GM18508 (cell line): ENCODE results near the gene DRGX.

Source experiments
- ATAC-seq: cut with Tn5 transposase; IDR thresholded peaks from one replicate; pipeline ENCODE4 v1.9.1; 2021; ENCODE audit warnings: moderate number of reproducible peaks; ENCODE audit not compliant: insufficient read depth, unreplicated experiment

DRGX gene

GRCh38 chr10:49384268-49384953 is 11.5 kb downstream of the DRGX start:
- ATAC-seq = no peak

- ATAC-seq = no peak
These were observed 12.0 kb downstream of the DRGX start for GRCh38 chr10:49383853-49384252.

- no peak for ATAC-seq
These were observed 13.1 kb downstream of the DRGX start for GRCh38 chr10:49382826-49383225.

GRCh38 chr10:49382226-49382625 is 13.7 kb downstream of the DRGX start:
- no peak for ATAC-seq

- ATAC-seq = no peak
These were observed 14.6 kb downstream of the DRGX start for GRCh38 chr10:49381111-49381900.

GRCh38 chr10:49379596-49380410 is 16.1 kb downstream of the DRGX start:
- no peak for ATAC-seq

- ATAC-seq = no peak
These were observed 18.6 kb downstream of the DRGX start for GRCh38 chr10:49377256-49377655.

GRCh38 chr10:49375611-49376010 is 20.3 kb downstream of the DRGX start:
- ATAC-seq = no peak

GRCh38 chr10:49374740-49375139 is 21.1 kb downstream of the DRGX start:
- ATAC-seq = no peak

- no peak for ATAC-seq
These were observed 22.5 kb downstream of the DRGX start for GRCh38 chr10:49373361-49373760.

GRCh38 chr10:49371967-49372366 is 23.9 kb downstream of the DRGX start:
- no peak for ATAC-seq

GRCh38 chr10:49370326-49371100 is 25.4 kb downstream of the DRGX start:
- no peak for ATAC-seq

- ATAC-seq = no peak
These were observed 26.4 kb downstream of the DRGX start for GRCh38 chr10:49369216-49370162.

- ATAC-seq = no peak
These were observed 27.6 kb downstream of the DRGX start for GRCh38 chr10:49368256-49368655.

- ATAC-seq = no peak
These were observed 28.3 kb downstream of the DRGX start for GRCh38 chr10:49367600-49367999.

GRCh38 chr10:49366460-49366859 is 29.4 kb downstream of the DRGX start:
- no peak for ATAC-seq

GRCh38 chr10:49365675-49366415 is 30.0 kb downstream of the DRGX start:
- ATAC-seq = no peak

- ATAC-seq = no peak
These were observed 30.6 kb downstream of the DRGX start for GRCh38 chr10:49365275-49365674.
